ENCODE data around the gene VPS35L. TPM values are rescaled to one million over a fixed set of nuclear protein-coding genes. Genes with fewer than 3 reads are reported as not detected.

VPS35L gene
- total RNA-seq, 2 experiments from 2014 or later: 43.4 to 47.7 TPM

DNA sequence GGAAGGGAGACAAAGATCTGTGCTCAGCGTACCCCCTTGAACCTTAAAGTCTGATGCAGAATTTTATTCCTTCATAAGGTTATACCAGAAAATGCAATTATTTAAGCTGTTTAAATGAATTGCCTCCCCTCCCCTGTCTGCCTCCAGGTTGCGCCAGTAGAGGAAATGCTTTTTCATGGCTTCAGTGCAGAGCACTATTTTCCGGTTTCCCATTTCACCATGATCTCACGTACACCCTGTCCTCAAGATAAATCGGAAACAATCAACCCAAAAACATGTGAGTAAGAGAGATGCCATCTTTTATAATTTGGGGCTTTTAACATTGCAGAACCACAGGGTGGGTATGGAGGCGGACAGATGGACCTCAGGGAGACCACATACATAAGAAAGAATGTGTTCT, 178.0 kb downstream of the VPS35L start:
- H3K36me3 Mint-ChIP-seq: no peaks in the 10 kb centered on the region
- H3K27ac Mint-ChIP-seq: no peak overlapping the region
- no peak for ATAC-seq
- CTCF ChIA-PET: no interaction called here
- H3K4me3 Mint-ChIP-seq: no peak overlapping the region
- DNase-seq: no peak
- peaks cover 3% of the 10 kb centered on the region for H3K4me1 Mint-ChIP-seq
- no peaks in the 10 kb centered on the region for H3K27me3 Mint-ChIP-seq
- no peaks in the 10 kb centered on the region for H3K9me3 Mint-ChIP-seq (ENCODE audit: low read depth)

DNA sequence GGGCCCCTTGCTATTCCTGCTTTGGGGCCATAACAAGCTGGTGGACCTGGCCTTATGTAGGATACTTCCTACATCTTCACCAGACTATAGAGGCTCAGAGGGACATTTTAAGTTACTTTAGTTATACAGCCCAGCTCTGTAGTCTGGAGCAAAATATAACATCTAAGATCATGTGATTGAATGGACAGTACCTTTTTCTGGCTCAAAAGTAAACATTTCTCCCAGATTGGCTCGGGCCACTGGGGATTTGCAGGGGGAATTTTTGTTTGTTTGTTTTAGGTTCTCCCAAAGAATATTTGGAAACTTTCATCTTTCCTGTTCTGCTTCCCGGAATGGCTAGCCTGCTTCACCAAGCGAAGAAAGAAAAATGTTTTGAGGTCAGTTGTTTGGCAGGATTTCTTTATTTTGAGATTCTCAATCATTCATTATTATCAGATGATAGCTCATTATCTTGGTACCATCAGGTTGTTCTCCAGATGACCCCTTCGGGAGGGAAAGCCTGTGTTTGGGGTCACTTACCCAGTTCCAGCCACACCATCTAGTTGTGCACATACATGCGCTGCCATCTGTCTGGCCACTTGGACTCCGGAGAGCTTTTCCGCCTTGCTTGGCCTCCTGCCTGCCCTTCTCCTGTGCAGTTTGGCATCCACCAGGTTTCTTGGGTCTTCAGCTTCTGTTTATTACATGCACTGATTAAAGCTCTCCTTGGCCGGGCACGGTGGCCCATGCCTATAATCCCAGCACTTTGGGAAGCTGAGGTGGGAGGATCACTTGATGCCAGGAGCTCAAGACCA, 179.8 kb downstream of the VPS35L start:
- CTCF ChIA-PET: no interaction called here
- Mint-ChIP-seq H3K27me3 (no peaks in the 10 kb centered on the region), H3K4me1 (no peaks in the 10 kb centered on the region), H3K9me3 (ENCODE audit: low read depth) (no peaks in the 10 kb centered on the region), H3K27ac (no peak overlapping the region), H3K36me3 (no peaks in the 10 kb centered on the region), H3K4me3 (no peak overlapping the region)
- DNase-seq: no peak
- no peak for ATAC-seq

- H3K27me3 Mint-ChIP-seq: no peaks in the 10 kb centered on the region
- DNase-seq (no peak), ATAC-seq (no peak)
- no peak overlapping the region for H3K27ac Mint-ChIP-seq
- no peaks in the 10 kb centered on the region for H3K36me3 Mint-ChIP-seq
- H3K4me1 Mint-ChIP-seq: no peaks in the 10 kb centered on the region
- CTCF ChIA-PET: no interaction called here
- no peak overlapping the region for H3K4me3 Mint-ChIP-seq
- no peaks in the 10 kb centered on the region for H3K9me3 Mint-ChIP-seq (ENCODE audit: low read depth)
These were observed 182.0 kb downstream of the VPS35L start for GRCh38 chr16:19737306-19738038.

DNA sequence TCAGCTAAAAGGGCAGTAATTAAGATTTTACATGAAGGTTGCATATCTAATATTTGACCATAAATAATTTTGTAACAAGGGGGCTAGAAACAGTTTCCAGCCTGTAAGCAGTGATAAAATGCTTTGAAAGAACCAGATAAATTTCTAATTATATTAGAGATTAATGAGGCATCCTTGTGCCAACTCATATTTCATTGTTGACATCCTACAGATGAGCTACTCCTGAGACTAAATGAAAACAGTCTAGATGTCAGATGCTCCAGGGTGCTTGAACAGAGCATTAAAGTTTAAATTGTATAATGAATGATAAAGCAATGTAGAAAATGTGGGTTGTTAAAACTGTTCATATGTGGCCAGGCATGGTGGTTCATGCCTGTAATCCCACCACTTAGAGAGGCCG, 185.9 kb downstream of the VPS35L start:
- Mint-ChIP-seq H3K4me1 (no peaks in the 10 kb centered on the region), H3K27ac (no peak overlapping the region), H3K27me3 (no peaks in the 10 kb centered on the region), H3K36me3 (no peaks in the 10 kb centered on the region), H3K9me3 (ENCODE audit: low read depth) (no peaks in the 10 kb centered on the region), H3K4me3 (no peak overlapping the region)
- ATAC-seq (no peak), DNase-seq (no peak)
- CTCF ChIA-PET: no interaction called here

DNA sequence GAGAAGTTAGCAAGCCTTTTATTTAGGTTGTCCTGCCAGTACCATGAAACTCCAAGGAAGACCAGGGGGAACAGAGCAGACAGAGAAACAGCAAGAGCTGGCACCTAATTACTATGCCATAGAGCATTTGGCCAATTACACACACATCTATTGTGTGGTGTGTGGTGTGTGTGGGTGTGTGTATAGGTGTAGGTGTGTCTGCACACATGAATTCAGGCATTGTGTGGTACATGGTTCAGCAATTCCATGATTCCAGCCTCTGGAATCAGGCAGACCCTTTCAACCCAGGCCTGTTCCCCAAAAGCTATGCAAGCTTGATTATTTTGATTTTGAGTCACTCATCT, 188.3 kb downstream of the VPS35L start:
- Mint-ChIP-seq H3K27ac (no peak overlapping the region), H3K4me1 (no peaks in the 10 kb centered on the region), H3K9me3 (ENCODE audit: low read depth) (no peaks in the 10 kb centered on the region), H3K36me3 (no peaks in the 10 kb centered on the region), H3K27me3 (no peaks in the 10 kb centered on the region), H3K4me3 (no peak overlapping the region)
- CTCF ChIA-PET: no interaction called here
- ATAC-seq (no peak), DNase-seq (no peak)

DNA sequence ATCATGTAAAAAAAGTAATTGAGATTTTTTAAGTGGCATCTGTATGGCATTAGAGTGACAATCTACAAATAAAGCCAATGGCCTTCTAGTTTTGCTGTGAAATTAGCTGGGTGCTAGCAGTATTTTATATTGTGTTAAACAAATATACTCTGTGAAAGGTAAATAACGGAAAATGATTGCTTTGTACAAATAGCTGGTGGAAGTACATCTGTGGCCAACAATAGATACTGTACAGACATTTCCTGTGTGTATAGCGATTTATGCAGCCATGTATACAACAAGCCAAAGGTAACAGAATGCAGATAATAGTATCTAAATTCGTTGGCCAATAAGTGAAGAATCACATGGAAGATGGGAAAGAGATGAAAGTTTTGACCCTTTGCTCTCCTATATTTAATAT, 189.2 kb downstream of the VPS35L start:
- Mint-ChIP-seq H3K9me3 (ENCODE audit: low read depth) (no peaks in the 10 kb centered on the region), H3K4me3 (no peak overlapping the region), H3K27ac (no peak overlapping the region), H3K36me3 (no peaks in the 10 kb centered on the region), H3K27me3 (no peaks in the 10 kb centered on the region), H3K4me1 (no peaks in the 10 kb centered on the region)
- ATAC-seq: no peak
- CTCF ChIA-PET: no interaction called here
- no peak for DNase-seq

- H3K4me3 Mint-ChIP-seq: no peak overlapping the region
- no peaks in the 10 kb centered on the region for H3K27me3 Mint-ChIP-seq
- CTCF ChIA-PET: no interaction called here
- no peaks in the 10 kb centered on the region for H3K36me3 Mint-ChIP-seq
- no peak for ATAC-seq
- DNase-seq: no peak
- no peak overlapping the region for H3K27ac Mint-ChIP-seq
- H3K9me3 Mint-ChIP-seq (ENCODE audit: low read depth): no peaks in the 10 kb centered on the region
- H3K4me1 Mint-ChIP-seq: no peaks in the 10 kb centered on the region
These were observed 189.9 kb downstream of the VPS35L start for GRCh38 chr16:19745286-19746010.

DNA sequence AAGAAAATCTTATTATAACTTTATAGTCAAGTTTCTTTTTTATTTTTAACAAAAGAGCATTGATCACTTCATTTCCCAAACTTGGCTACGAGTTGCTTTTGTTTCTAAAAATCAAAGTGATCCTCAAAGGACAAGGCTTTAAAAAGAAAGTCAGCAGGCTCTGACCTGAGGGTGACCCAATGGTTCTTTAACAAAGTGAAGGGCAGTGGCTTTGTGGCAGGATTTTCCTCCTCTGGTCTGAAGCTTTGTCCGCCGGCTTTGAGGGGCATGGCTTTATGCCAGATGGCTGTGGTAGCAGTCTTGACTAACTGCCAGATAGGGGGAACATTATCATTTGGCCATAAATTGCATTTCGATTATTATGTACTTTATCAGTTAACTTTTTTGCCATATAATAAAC, 191.1 kb downstream of the VPS35L start:
- DNase-seq: no peak
- Mint-ChIP-seq H3K4me1 (no peaks in the 10 kb centered on the region), H3K27ac (no peak overlapping the region), H3K9me3 (ENCODE audit: low read depth) (no peaks in the 10 kb centered on the region), H3K27me3 (no peaks in the 10 kb centered on the region), H3K4me3 (no peak overlapping the region), H3K36me3 (no peaks in the 10 kb centered on the region)
- CTCF ChIA-PET: no interaction called here
- no peak for ATAC-seq

- ATAC-seq (no peak), DNase-seq (no peak)
- H3K4me1 Mint-ChIP-seq: no peaks in the 10 kb centered on the region
- H3K9me3 Mint-ChIP-seq (ENCODE audit: low read depth): no peaks in the 10 kb centered on the region
- no peaks in the 10 kb centered on the region for H3K36me3 Mint-ChIP-seq
- H3K27ac Mint-ChIP-seq: no peak overlapping the region
- CTCF ChIA-PET: interaction anchor here (1.0 kb wide), 1 partner anchor 18 kb away, joined by 3 read pairs; no protein-coding TSS in a partner anchor
- H3K4me3 Mint-ChIP-seq: no peak overlapping the region
- H3K27me3 Mint-ChIP-seq: no peaks in the 10 kb centered on the region
These were observed 193.1 kb downstream of the VPS35L start for GRCh38 chr16:19748389-19749168.

DNA sequence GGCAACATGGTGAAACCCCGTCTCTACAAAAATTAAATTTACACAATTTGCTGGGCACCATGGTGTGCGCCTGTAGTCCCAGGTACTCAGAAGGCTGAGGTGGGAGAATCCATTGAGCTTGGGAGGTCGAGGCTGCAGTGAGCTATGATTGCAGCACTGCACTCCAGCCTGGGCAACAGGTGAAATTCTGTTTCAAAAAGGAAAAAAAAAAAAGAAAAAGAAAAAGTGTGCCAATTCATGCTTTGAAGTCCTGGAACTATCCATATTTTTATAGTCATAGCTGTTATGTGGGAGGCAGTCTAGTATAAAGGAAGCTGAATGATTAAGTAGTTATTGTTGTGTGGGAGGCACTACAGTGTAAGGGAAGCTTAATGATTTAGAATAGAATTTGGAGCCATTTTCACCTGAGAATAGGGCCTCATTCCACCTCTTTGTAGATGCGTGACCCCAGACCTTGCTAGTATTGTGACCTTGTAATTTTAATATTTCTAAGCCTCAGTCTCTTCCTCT, 194.1 kb downstream of the VPS35L start:
- CTCF ChIA-PET: no interaction called here

More for the DNA sequence above, 194.1 kb downstream of the VPS35L start:
- H3K4me3 Mint-ChIP-seq: no peak overlapping the region
- no peaks in the 10 kb centered on the region for H3K9me3 Mint-ChIP-seq (ENCODE audit: low read depth)
- no peaks in the 10 kb centered on the region for H3K4me1 Mint-ChIP-seq
- no peaks in the 10 kb centered on the region for H3K27me3 Mint-ChIP-seq
- H3K27ac Mint-ChIP-seq: no peak overlapping the region
- H3K36me3 Mint-ChIP-seq: no peaks in the 10 kb centered on the region
- no peak for DNase-seq
- no peak for ATAC-seq

Other genes starting within 250 kb of the VPS35L start
- gene TMC5, start 137.8 kb upstream of the VPS35L start, total RNA-seq: under 1 TPM in 1 of 2 experiments, not detected in 1; 0.09 TPM
- 10 to 100 TPM; 21.3 to 31.8 TPM for gene GDE1, start 33.6 kb upstream of the VPS35L start, total RNA-seq
- gene CCP110, start 31.8 kb upstream of the VPS35L start, total RNA-seq: 10 to 100 TPM; 45.0 to 45.3 TPM
- 10 to 100 TPM; 20.9 to 24.4 TPM for gene KNOP1, start 162.5 kb downstream of the VPS35L start, total RNA-seq
- under 1 TPM; 0.66 to 0.82 TPM for gene IQCK, start 162.6 kb downstream of the VPS35L start, total RNA-seq

Data from activated CD8-positive, alpha-beta memory T cell treated with anti-CD3 and anti-CD28 coated beads, Interleukin-2, amount 10 ng/mL, durations not matched to agents 7 days and 5 days (primary cell).